GM23338 (cell line): ENCODE results near the gene APOOL. TPM values are rescaled to one million over a fixed set of nuclear protein-coding genes. Genes with fewer than 3 reads are reported as not detected.
"Not testable (repeated sequence)": the region's sequence is repeated elsewhere in the genome, so short reads cannot be mapped to it uniquely, and the experiment has no call there.

Experiments used
- ATAC-seq: fragments of 200-7000 bp; cut with Tn5 transposase; 3 replicates; pipeline ENCODE4 v1.9.1; 2020
- DNase-seq: peaks from one replicate; pipeline ENCODE4 v3.0.0-alpha.2; 2015; ENCODE audit warnings: low spot score
- H2AFZ ChIP-seq: fragments of 200-600 bp; sonication (generic); 2 replicates; pipeline ENCODE4 v1.8.0; 2016; ENCODE audit warnings: antibody characterized with exemption, mild to moderate bottlenecking, moderate library complexity
- H3F3A ChIP-seq: fragments of 200-600 bp; sonication (generic); replicated peaks from 2 replicates; pipeline ENCODE4 v1.8.0; 2017; ENCODE audit warnings: antibody characterized with exemption, mixed run types, low read depth
- H3K27ac ChIP-seq: fragments of 200-600 bp; sonication (generic); 2 replicates; pipeline ENCODE4 v1.6.1; 2016; ENCODE audit warnings: low read depth
- H3K27me3 ChIP-seq: fragments of 200-600 bp; sonication (generic); 2 replicates; pipeline ENCODE4 v1.8.0; 2016; ENCODE audit warnings: mild to moderate bottlenecking, mixed run types, moderate library complexity; ENCODE audit not compliant: insufficient read depth
- H3K36me3 ChIP-seq: fragments of 200-600 bp; sonication (generic); 2 replicates; pipeline ENCODE4 v1.8.0; 2016; ENCODE audit warnings: mild to moderate bottlenecking; ENCODE audit not compliant: insufficient read depth
- H3K4me1 ChIP-seq: fragments of 200-600 bp; sonication (generic); 2 replicates; pipeline ENCODE4 v1.8.0; 2016; ENCODE audit warnings: mild to moderate bottlenecking, moderate library complexity; ENCODE audit not compliant: insufficient read depth
- H3K4me2 ChIP-seq: fragments of 200-600 bp; sonication (generic); 2 replicates; pipeline ENCODE4 v1.7.1; 2017; ENCODE audit warnings: mixed run types
- H3K4me3 ChIP-seq: fragments of 200-600 bp; sonication (generic); 2 replicates; pipeline ENCODE4 v1.6.1; 2016; ENCODE audit warnings: mixed run types
- H3K79me2 ChIP-seq: fragments of 200-600 bp; sonication (generic); replicated peaks from 2 replicates; pipeline ENCODE4 v1.8.0; 2017; ENCODE audit warnings: mild to moderate bottlenecking; ENCODE audit not compliant: insufficient read depth
- H3K9me2 ChIP-seq: fragments of 200-600 bp; sonication (generic); 2 replicates; pipeline ENCODE4 v1.8.0; 2017; ENCODE audit not compliant: insufficient read depth
- H4K20me1 ChIP-seq: fragments of 200-600 bp; sonication (generic); replicated peaks from 2 replicates; pipeline ENCODE4 v1.8.0; 2017; ENCODE audit warnings: mild to moderate bottlenecking; ENCODE audit not compliant: insufficient read depth
- H3K27ac Mint-ChIP-seq: 2 replicates; pipeline ENCODE4 v1.8.0; 2020; ENCODE audit warnings: inconsistent platforms, mild to moderate bottlenecking, moderate library complexity, mixed read lengths
- H3K27me3 Mint-ChIP-seq: 3 replicates; pipeline ENCODE4 v1.8.0; 2022; ENCODE audit warnings: low read depth, mild to moderate bottlenecking, moderate library complexity, mixed read lengths, inconsistent platforms; ENCODE audit not compliant: insufficient read depth, poor library complexity
- H3K36me3 Mint-ChIP-seq: 3 replicates; pipeline ENCODE4 v1.8.0; 2021; ENCODE audit warnings: low read depth, mild to moderate bottlenecking, inconsistent platforms, moderate library complexity, mixed read lengths
- H3K4me1 Mint-ChIP-seq: 3 replicates; pipeline ENCODE4 v1.8.0; 2020; ENCODE audit warnings: mild to moderate bottlenecking, inconsistent platforms, mixed read lengths
- H3K4me3 Mint-ChIP-seq: 3 replicates; pipeline ENCODE4 v1.8.0; 2021; ENCODE audit warnings: moderate library complexity, mild to moderate bottlenecking, inconsistent platforms, mixed read lengths
- H3K9me3 Mint-ChIP-seq: 3 replicates; pipeline ENCODE4 v1.8.0; 2020; ENCODE audit warnings: moderate library complexity, mild to moderate bottlenecking, inconsistent platforms, mixed read lengths
- CREB1 ChIP-seq: fragments of 250-450 bp; sonication (Bioruptor Pico); IDR thresholded peaks from 2 replicates; pipeline ENCODE4 v1.5.0; 2020; ENCODE audit warnings: low read depth, mild to moderate bottlenecking, moderate library complexity
- CTCF ChIP-seq, 2 experiments: fragments of 200-600 bp in 1 of 2; sonication (generic) in 1 of 2; conservative IDR thresholded peaks; 2 replicates each; pipeline versions ENCODE4 v1.5.1 to v1.6.1; 2016 to 2017; ENCODE audit warnings: antibody characterized with exemption in 2 of 2, low read depth in 2 of 2, mild to moderate bottlenecking in 2 of 2, moderate library complexity in 1 of 2
- EZH2 ChIP-seq: fragments of 200-600 bp; sonication (generic); IDR thresholded peaks from one replicate; pipeline ENCODE4 v1.8.0; 2017; ENCODE audit warnings: antibody characterized with exemption, mild to moderate bottlenecking, low read depth; ENCODE audit not compliant: unreplicated experiment
- NANOG ChIP-seq: IDR thresholded peaks from 2 replicates; pipeline ENCODE4 v1.6.1; 2016; ENCODE audit warnings: antibody characterized with exemption, borderline replicate concordance
- REST ChIP-seq: IDR thresholded peaks from one replicate; pipeline ENCODE4 v1.6.1; 2018; ENCODE audit warnings: antibody characterized with exemption; ENCODE audit not compliant: unreplicated experiment
- STAT1 ChIP-seq: IDR thresholded peaks from one replicate; pipeline ENCODE4 v1.6.1; 2016; ENCODE audit warnings: antibody characterized with exemption; ENCODE audit not compliant: unreplicated experiment
- ZNF114 ChIP-seq: fragments of 250-450 bp; sonication (Bioruptor Pico); IDR thresholded peaks from 2 replicates; pipeline ENCODE4 v1.5.0; 2020; ENCODE audit warnings: mild to moderate bottlenecking, moderate library complexity
- ZNF331 ChIP-seq: fragments of 250-450 bp; sonication (Bioruptor Pico); IDR thresholded peaks from 2 replicates; pipeline ENCODE4 v1.5.0; 2020; ENCODE audit warnings: low read depth, mild to moderate bottlenecking, moderate library complexity
- polyA plus RNA-seq: library from polyadenylated mRNA; unstranded; fragments of >200 nt; fragmentation: Nextera tagmentation; extraction: Ambion mirVana; gene quantifications from 2 replicates; pipeline ENCODE4 v1.2.1, GENCODE V29; 2016
- total RNA-seq: library from RNA; depleted of rRNA; stranded (reverse); fragments of >200 nt; shearing (Covaris generic); gene quantifications from 2 replicates; pipeline ENCODE4 v1.2.3, GENCODE V29; 2014
- TF ChIP-seq, protein P1 (sequence below): fragments of 250-450 bp; sonication (Bioruptor Pico); IDR thresholded peaks from 2 replicates; pipeline ENCODE4 v1.5.0; 2020; ENCODE audit warnings: mild to moderate bottlenecking, moderate library complexity

The APOOL gene
- total and polyA plus RNA-seq, 2 experiments from 2014 or later, result 10.4 to 11.0 TPM

GRCh38 chrX:85015351-85015750 lies 11.7 kb downstream of the APOOL start:
- H3K4me3 ChIP-seq, H3K27ac Mint-ChIP-seq, ATAC-seq, H4K20me1 ChIP-seq, H3K36me3 ChIP-seq, H3K27me3 Mint-ChIP-seq, H3K9me3 Mint-ChIP-seq, H3K4me2 ChIP-seq, H2AFZ ChIP-seq, H3K9me2 ChIP-seq, DNase-seq, H3K27me3 ChIP-seq, H3F3A ChIP-seq, H3K4me1 ChIP-seq, H3K4me3 Mint-ChIP-seq, H3K27ac ChIP-seq: not testable (repeated sequence)
- Mint-ChIP-seq H3K4me1 (peaks cover 22% of the 10 kb centered on the region), H3K36me3 (peaks cover 16% of the 10 kb centered on the region; the same call in 2 of the 3 replicates)
- peaks cover 82% of the 10 kb centered on the region for H3K79me2 ChIP-seq

DNA sequence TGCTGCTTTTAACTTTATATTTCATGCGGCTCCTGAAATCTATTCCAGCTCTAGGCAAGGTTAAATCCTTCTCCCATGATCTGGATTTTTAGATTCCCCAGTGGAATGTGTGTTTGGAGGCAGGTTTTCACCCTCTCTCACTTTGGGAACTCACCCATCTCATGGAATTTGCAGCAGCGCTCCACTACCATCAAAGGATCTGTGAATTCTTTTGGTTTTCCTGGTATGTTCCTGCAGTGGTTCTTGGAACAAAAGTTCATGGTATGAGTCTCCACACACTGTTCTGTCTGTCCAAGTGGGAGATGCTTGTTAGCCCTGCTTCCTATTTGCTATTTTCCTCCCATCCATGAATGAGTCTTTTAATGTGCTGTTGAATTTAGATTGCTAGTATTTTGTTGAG lies 14.0 kb downstream of the APOOL start:
- no peaks in the 10 kb centered on the region for H4K20me1 ChIP-seq
- H3K27ac Mint-ChIP-seq, result no peak overlapping the region; the same call in 1 of the 2 replicates
- no peaks in the 10 kb centered on the region for H3K9me2 ChIP-seq
- H3K4me1 ChIP-seq, result no peaks in the 10 kb centered on the region
- no peaks in the 10 kb centered on the region for H3K27me3 Mint-ChIP-seq
- peaks cover 21% of the 10 kb centered on the region for H3K4me1 Mint-ChIP-seq
- ATAC-seq (no peak), DNase-seq (no peak)
- H3K36me3 Mint-ChIP-seq, result peaks cover 16% of the 10 kb centered on the region; the same call in 2 of the 3 replicates
- no peak overlapping the region for H3K4me2 ChIP-seq
- H3F3A ChIP-seq, result no peaks in the 10 kb centered on the region
- H3K4me3 ChIP-seq, result no peak overlapping the region
- no peaks in the 10 kb centered on the region for H3K36me3 ChIP-seq
- TF ChIP-seq NANOG, result no peak
- no peak for TF ChIP-seq ZNF114 (CRISPR knock-in tag)
- TF ChIP-seq CREB1 (CRISPR knock-in tag), result no peak
- no peak for TF ChIP-seq ZNF331 (CRISPR knock-in tag)
- TF ChIP-seq REST, result no peak
- no peak for TF ChIP-seq STAT1
- TF ChIP-seq EZH2, result no peak
- TF ChIP-seq, protein P1, sequence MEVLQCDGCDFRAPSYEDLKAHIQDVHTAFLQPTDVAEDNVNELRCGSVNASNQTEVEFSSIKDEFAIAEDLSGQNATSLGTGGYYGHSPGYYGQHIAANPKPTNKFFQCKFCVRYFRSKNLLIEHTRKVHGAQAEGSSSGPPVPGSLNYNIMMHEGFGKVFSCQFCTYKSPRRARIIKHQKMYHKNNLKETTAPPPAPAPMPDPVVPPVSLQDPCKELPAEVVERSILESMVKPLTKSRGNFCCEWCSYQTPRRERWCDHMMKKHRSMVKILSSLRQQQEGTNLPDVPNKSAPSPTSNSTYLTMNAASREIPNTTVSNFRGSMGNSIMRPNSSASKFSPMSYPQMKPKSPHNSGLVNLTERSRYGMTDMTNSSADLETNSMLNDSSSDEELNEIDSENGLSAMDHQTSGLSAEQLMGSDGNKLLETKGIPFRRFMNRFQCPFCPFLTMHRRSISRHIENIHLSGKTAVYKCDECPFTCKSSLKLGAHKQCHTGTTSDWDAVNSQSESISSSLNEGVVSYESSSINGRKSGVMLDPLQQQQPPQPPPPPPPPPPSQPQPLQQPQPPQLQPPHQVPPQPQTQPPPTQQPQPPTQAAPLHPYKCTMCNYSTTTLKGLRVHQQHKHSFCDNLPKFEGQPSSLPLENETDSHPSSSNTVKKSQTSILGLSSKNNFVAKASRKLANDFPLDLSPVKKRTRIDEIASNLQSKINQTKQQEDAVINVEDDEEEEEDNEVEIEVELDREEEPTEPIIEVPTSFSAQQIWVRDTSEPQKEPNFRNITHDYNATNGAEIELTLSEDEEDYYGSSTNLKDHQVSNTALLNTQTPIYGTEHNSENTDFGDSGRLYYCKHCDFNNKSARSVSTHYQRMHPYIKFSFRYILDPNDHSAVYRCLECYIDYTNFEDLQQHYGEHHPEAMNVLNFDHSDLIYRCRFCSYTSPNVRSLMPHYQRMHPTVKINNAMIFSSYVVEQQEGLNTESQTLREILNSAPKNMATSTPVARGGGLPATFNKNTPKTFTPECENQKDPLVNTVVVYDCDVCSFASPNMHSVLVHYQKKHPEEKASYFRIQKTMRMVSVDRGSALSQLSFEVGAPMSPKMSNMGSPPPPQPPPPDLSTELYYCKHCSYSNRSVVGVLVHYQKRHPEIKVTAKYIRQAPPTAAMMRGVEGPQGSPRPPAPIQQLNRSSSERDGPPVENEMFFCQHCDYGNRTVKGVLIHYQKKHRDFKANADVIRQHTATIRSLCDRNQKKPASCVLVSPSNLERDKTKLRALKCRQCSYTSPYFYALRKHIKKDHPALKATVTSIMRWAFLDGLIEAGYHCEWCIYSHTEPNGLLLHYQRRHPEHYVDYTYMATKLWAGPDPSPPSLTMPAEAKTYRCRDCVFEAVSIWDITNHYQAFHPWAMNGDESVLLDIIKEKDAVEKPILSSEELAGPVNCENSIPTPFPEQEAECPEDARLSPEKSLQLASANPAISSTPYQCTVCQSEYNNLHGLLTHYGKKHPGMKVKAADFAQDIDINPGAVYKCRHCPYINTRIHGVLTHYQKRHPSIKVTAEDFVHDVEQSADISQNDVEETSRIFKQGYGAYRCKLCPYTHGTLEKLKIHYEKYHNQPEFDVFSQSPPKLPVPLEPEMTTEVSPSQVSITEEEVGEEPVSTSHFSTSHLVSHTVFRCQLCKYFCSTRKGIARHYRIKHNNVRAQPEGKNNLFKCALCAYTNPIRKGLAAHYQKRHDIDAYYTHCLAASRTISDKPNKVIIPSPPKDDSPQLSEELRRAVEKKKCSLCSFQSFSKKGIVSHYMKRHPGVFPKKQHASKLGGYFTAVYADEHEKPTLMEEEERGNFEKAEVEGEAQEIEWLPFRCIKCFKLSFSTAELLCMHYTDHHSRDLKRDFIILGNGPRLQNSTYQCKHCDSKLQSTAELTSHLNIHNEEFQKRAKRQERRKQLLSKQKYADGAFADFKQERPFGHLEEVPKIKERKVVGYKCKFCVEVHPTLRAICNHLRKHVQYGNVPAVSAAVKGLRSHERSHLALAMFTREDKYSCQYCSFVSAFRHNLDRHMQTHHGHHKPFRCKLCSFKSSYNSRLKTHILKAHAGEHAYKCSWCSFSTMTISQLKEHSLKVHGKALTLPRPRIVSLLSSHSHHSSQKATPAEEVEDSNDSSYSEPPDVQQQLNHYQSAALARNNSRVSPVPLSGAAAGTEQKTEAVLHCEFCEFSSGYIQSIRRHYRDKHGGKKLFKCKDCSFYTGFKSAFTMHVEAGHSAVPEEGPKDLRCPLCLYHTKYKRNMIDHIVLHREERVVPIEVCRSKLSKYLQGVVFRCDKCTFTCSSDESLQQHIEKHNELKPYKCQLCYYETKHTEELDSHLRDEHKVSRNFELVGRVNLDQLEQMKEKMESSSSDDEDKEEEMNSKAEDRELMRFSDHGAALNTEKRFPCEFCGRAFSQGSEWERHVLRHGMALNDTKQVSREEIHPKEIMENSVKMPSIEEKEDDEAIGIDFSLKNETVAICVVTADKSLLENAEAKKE, result no peak
- no peak for TF ChIP-seq CTCF (conservative IDR thresholded peaks at IDR 0.05; ENCODE audit: low read depth in 2 of 2)
- H3K79me2 ChIP-seq, result peaks cover 60% of the 10 kb centered on the region
- H3K9me3 Mint-ChIP-seq, result no peaks in the 10 kb centered on the region
- no peak overlapping the region for H3K4me3 Mint-ChIP-seq
- no peak overlapping the region for H3K27ac ChIP-seq
- no peaks in the 10 kb centered on the region for H3K27me3 ChIP-seq
- H2AFZ ChIP-seq, result no peak overlapping the region
